ENCODE measurements around the gene VAV2.

GRCh38 chr9:133846483-133847090 lies 145.5 kb downstream of the VAV2 start:
- TF ChIP-seq CTCF (IDR thresholded peaks at IDR 0.05): no peak
- TF ChIP-seq POLR2A (IDR thresholded peaks at IDR 0.05): no peak

All from heart left ventricle (tissue), 13 donors.